ENCODE measurements around the gene AP2S1.

Gene AP2S1

GRCh38 chr19:46798713-46799112 is 51.9 kb downstream of the AP2S1 start:
- DNase-seq, result no peak

DNA sequence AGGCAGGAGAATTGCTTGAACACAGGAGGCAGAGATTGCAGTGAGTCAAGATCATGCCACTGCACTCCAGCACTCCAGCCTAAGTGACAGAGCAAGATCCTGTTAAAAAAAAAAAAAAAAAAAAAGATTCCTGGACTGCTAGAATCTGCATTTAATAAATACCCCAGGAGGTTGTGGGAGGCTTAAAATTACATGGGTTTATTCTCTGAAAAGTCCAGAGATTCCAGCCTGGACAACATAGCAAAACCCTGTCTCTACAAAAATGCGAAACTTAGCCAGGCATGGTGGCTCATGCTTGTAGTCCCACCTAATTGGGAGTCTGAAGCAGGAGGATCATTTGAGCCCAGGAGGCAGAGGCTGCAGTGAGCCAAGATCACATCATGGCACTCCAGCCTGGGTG is 52.8 kb downstream of the AP2S1 start:
- no peak for DNase-seq

DNA sequence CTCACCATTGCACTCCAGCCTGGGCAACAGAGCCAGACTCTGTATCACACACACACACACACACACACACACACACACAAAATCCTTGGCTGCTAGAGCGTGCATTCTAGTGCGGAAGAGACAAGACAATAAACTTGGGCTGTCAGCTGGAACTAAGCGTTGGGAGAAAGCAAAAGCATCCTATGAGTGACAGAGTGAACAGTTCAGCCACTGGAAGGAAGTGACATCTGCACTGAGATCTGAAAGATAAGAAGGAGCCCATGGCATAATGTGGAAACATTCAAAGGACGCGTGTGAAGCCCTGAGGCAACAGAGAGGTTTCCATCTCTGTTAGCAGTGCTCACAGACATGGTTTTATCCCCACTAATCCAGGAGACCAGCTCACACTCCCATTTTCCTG is 58.7 kb downstream of the AP2S1 start:
- no peak for DNase-seq

- no peak for DNase-seq
Observed at GRCh38 chr19:46789371-46789770, 61.3 kb downstream of the AP2S1 start.

DNA sequence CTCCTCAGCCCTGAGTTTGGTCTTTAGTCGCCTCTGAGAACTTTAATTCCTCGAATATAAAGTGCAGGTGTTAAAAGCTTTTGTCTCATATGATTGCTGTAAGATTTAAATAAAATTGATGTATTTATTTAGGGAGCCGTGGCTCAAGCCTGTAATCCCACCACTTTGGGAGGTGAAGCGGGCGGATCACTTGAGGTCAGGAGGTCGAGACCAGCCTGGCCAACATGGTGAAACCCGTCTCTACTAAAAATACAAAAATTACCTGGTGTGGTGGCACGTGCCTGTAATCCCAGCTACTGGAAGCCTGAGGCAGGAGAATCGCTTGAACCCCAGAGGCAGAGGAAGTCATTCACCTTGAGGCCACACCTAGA is 61.7 kb downstream of the AP2S1 start:
- DNase-seq, result no peak

DNA sequence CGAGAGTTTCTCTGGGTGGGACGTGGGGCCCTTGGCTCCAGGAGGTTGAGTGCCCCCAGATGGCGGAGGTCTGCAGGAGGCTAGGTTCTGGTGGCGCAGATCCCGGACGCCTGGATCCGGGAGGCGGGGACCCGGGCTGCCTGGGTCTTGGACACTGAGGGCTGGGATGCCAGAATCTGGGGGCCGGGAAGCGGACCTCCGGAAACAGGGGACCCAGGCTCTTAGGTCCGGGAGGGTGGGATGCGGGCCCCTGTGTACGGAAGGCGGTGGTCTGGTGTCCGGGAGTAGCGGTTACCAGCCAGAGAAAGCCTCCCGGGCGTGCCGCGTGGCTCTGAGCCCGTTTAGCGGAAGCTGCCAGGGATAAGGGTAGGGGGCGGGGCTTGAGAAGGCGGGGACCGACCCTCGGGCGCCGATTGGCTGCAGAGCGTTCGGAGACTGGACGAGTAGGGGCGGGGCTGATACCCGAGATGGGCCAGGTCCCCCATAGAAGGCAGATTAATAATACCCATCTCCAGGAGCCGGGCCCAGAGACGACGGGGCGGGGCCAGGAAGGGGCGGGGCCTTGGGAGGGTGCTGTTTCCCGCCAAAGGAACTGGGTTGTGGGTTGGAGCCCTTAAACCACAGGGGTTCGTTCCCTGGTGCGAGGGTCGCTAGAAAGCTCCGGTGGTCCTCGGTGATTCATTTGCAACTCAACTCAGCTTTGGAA is 62.2 kb downstream of the AP2S1 start, which contains the start of gene SLC1A5:
SLC1A5 (minus strand) TSS at position 333 of the 706 bp plus-strand sequence. CDS start 629 bp downstream, outside the sequence.
- peak; percentile 87 to 91 for DNase-seq
